Measurements from ENCODE around the gene MIOS. TPM values are rescaled to one million over a fixed set of nuclear protein-coding genes. Genes with fewer than 3 reads are reported as not detected.

Gene MIOS
- 78.3 TPM for total RNA-seq

DNA sequence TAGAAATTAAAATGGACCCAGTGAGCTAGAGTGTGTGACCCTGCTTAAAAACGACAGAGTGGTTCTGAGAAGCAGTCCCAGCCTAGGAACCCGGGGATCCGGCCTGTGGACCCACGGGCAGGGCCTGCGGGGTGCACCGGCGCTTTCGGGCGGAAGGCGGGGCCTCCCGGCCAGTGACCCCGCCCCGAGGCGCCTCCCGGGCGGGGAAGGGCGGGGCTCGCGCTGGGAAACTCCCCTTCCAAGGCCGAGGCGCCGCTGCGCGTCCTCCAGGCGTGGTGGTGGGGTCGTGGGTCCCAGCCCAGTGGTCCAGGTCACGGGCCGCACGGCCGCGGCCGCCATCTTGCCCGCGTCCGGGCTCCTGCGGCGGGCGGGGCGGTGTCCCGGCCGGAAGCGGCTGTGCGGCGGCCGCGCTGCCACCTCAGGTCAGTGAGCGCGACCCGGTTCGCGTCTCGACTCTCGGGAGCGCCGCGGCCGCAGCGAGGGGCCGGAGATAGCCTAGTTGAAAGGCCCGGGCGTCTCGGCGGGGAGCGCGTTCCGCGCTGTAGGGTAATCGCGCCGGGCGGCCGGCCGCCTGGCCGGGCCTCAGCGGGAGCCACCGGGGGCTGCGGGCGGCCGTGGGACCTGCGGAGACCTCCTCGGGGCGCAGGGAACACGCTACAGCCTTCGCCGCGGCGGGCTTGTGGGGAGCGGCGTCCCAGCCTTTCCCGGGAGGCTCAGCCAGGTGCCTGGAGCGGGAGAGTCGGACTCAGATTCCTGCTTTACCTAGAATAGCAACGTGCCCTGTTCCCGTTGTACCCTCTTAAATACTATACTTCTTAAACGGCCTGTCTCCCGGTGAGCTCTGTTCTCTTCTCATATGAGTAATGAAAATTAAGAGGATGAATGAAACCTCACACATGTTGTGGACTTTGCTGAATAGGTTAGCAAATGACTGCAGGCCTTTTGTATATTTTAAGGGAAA is at the start of gene MIOS:
Gene MIOS, plus strand, starts transcription at position 234 of the 961 bp plus-strand sequence. CDS start 5,592 bp downstream, outside the sequence.
- peak within 1 kb of the TSS; percentile 74 for H3K4me3 ChIP-seq (ENCODE audit: low read length)
- peaks cover 50% of the 10 kb centered on the region for H3K4me1 ChIP-seq (ENCODE audit: insufficient read depth, low read length)
- H3K27me3 ChIP-seq (ENCODE audit: insufficient read depth, low read length): no peaks in the 10 kb centered on the region
- H3K9me3 ChIP-seq (ENCODE audit: low read depth, low read length): no peaks in the 10 kb centered on the region

- no peaks in the 10 kb centered on the region for H3K9me3 ChIP-seq (ENCODE audit: low read depth, low read length)
- H3K27me3 ChIP-seq (ENCODE audit: insufficient read depth, low read length): no peaks in the 10 kb centered on the region
- no peaks in the 10 kb centered on the region for H3K4me1 ChIP-seq (ENCODE audit: insufficient read depth, low read length)
- no peak overlapping the region for H3K4me3 ChIP-seq (ENCODE audit: low read length)
These were observed 48.9 kb upstream of the MIOS start for GRCh38 chr7:7517754-7518153.

DNA sequence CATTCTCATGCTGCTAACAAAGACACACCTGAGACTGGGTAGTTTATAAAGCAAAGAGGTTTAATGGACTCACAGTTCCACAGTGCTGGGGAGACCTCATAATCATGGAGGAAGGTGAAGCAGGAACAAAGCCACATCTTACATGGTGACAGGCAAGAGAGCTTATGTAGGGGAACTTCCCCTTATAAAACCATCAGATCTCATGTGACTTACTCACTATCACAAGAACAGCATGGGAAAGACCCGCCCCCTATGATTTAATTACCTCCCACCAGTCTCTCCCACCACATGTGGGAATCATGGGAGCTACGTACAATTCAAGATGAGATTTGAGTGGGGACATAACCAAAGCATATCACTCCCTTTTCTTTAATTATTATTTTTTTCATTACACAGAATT is 47.6 kb upstream of the MIOS start:
- H3K9me3 ChIP-seq (ENCODE audit: low read depth, low read length): no peaks in the 10 kb centered on the region
- no peak overlapping the region for H3K4me3 ChIP-seq (ENCODE audit: low read length)
- H3K27me3 ChIP-seq (ENCODE audit: insufficient read depth, low read length): no peaks in the 10 kb centered on the region
- no peaks in the 10 kb centered on the region for H3K4me1 ChIP-seq (ENCODE audit: insufficient read depth, low read length)

DNA sequence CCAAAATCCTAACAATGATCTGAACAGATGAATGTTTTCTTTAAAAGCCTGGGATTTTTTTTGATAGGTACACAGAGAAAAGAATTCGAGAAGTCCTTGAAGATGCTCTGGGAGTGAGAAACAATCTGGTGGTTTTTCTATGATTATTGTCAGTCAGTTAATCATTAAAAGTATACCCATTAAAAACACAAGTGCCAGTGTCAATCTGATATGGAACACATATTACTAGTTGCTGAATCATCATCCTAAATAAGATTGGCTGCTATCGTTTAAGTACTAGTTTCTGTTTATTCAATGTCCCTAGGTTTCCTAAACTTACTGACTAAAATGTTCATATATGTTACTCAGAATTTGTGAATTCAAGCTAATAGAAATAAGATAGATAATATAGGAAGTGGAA is 47.2 kb upstream of the MIOS start:
- no peaks in the 10 kb centered on the region for H3K9me3 ChIP-seq (ENCODE audit: low read depth, low read length)

DNA sequence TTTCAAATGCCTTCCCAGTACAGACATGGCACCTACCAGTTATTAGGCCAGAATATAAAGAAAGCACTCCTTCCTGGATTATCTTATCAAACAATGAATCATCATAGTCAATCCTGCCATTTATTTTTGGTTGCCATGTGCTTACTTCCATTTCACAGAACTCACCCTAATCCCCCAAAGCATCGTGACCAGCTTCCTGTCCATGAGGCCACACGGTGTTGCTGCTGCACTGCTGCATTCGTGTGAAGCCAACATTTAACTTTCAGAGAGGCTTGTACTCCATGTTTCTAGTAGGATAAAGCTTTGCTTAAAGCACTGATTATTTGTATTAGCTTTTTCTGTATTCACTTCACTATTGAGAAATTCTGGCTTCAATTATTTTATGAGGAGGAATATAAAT is 45.4 kb upstream of the MIOS start:
- Histone ChIP-seq H3K4me1 (ENCODE audit: insufficient read depth, low read length) (no peaks in the 10 kb centered on the region), H3K27me3 (ENCODE audit: insufficient read depth, low read length) (no peaks in the 10 kb centered on the region), H3K4me3 (ENCODE audit: low read length) (no peak overlapping the region), H3K9me3 (ENCODE audit: low read depth, low read length) (no peaks in the 10 kb centered on the region)

More for the DNA sequence above, 47.2 kb upstream of the MIOS start:
- Histone ChIP-seq H3K27me3 (ENCODE audit: insufficient read depth, low read length) (no peaks in the 10 kb centered on the region), H3K4me3 (ENCODE audit: low read length) (no peak overlapping the region), H3K4me1 (ENCODE audit: insufficient read depth, low read length) (no peaks in the 10 kb centered on the region)

GRCh38 chr7:7522421-7522820 is 44.3 kb upstream of the MIOS start:
- H3K4me1 ChIP-seq (ENCODE audit: insufficient read depth, low read length): no peaks in the 10 kb centered on the region
- H3K9me3 ChIP-seq (ENCODE audit: low read depth, low read length): no peaks in the 10 kb centered on the region
- H3K27me3 ChIP-seq (ENCODE audit: insufficient read depth, low read length): no peaks in the 10 kb centered on the region
- H3K4me3 ChIP-seq (ENCODE audit: low read length): no peak overlapping the region

- no peaks in the 10 kb centered on the region for H3K27me3 ChIP-seq (ENCODE audit: insufficient read depth, low read length)
- H3K4me3 ChIP-seq (ENCODE audit: low read length): no peak overlapping the region
- no peaks in the 10 kb centered on the region for H3K9me3 ChIP-seq (ENCODE audit: low read depth, low read length)
- H3K4me1 ChIP-seq (ENCODE audit: insufficient read depth, low read length): no peaks in the 10 kb centered on the region
These were observed 42.6 kb upstream of the MIOS start for GRCh38 chr7:7524121-7524520.

DNA sequence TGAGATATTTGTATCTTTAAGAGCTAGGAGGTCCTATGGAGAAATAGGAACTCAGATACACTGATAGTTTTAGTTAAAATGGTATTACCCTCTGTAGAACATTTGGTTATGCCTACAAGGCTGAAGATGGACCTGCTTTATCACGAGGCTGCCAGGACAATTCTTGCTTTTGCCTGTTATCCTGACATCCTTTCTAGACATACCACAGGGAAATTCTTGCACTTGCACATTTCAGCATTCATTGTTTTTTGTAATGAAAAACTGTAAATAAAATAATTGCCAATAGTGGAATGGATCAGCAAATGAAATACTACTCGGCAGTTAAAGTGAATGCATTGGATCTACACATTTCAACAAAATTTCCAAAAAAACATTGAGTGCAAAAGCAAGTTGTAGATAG is 40.7 kb upstream of the MIOS start:
- Histone ChIP-seq H3K4me1 (ENCODE audit: insufficient read depth, low read length) (no peaks in the 10 kb centered on the region), H3K4me3 (ENCODE audit: low read length) (no peak overlapping the region), H3K27me3 (ENCODE audit: insufficient read depth, low read length) (no peaks in the 10 kb centered on the region), H3K9me3 (ENCODE audit: low read depth, low read length) (no peaks in the 10 kb centered on the region)

GRCh38 chr7:7527047-7527446 is 39.6 kb upstream of the MIOS start:
- H3K9me3 ChIP-seq (ENCODE audit: low read depth, low read length): no peaks in the 10 kb centered on the region
- no peaks in the 10 kb centered on the region for H3K27me3 ChIP-seq (ENCODE audit: insufficient read depth, low read length)
- H3K4me1 ChIP-seq (ENCODE audit: insufficient read depth, low read length): no peaks in the 10 kb centered on the region
- no peak overlapping the region for H3K4me3 ChIP-seq (ENCODE audit: low read length)

DNA sequence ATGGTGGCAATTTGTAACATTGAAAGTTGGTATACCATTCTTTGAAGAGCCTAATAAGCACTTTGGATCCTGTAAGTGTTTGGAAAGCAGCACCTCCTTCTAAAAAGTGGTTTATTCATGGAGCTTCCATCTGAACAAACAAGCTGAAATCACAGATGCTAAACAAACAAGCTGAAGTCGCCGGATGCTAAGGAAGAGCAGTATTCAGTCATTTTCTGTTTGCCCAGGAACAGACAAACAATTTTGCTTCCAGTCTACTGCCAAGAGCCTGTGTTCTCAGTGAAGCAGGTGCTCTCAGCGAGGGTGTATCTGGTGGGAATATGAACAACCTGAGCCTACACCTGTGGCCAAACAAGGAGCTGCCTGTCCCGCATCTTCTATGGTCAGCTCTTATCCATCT is 37.4 kb upstream of the MIOS start:
- no peaks in the 10 kb centered on the region for H3K27me3 ChIP-seq (ENCODE audit: insufficient read depth, low read length)
- H3K4me3 ChIP-seq (ENCODE audit: low read length): no peak overlapping the region
- no peaks in the 10 kb centered on the region for H3K4me1 ChIP-seq (ENCODE audit: insufficient read depth, low read length)
- H3K9me3 ChIP-seq (ENCODE audit: low read depth, low read length): no peaks in the 10 kb centered on the region

- no peaks in the 10 kb centered on the region for H3K9me3 ChIP-seq (ENCODE audit: low read depth, low read length)
These were observed 32.8 kb upstream of the MIOS start for GRCh38 chr7:7533831-7534430.

GRCh38 chr7:7535691-7536090 is 31.0 kb upstream of the MIOS start, which contains the start of gene COL28A1:
Gene COL28A1, minus strand, starts transcription at chr7:7535873. Its CDS starts 2,998 bp downstream, at chr7:7532875.
- H3K4me3 ChIP-seq (ENCODE audit: low read length): no peak within 1 kb of the TSS
- no peaks in the 10 kb centered on the region for H3K4me1 ChIP-seq (ENCODE audit: insufficient read depth, low read length)
- no peaks in the 10 kb centered on the region for H3K9me3 ChIP-seq (ENCODE audit: low read depth, low read length)
- H3K27me3 ChIP-seq (ENCODE audit: insufficient read depth, low read length): no peaks in the 10 kb centered on the region

More at GRCh38 chr7:7533831-7534430, 32.8 kb upstream of the MIOS start:
- Histone ChIP-seq H3K27me3 (ENCODE audit: insufficient read depth, low read length) (no peaks in the 10 kb centered on the region), H3K4me3 (ENCODE audit: low read length) (no peak overlapping the region), H3K4me1 (ENCODE audit: insufficient read depth, low read length) (no peaks in the 10 kb centered on the region)

DNA sequence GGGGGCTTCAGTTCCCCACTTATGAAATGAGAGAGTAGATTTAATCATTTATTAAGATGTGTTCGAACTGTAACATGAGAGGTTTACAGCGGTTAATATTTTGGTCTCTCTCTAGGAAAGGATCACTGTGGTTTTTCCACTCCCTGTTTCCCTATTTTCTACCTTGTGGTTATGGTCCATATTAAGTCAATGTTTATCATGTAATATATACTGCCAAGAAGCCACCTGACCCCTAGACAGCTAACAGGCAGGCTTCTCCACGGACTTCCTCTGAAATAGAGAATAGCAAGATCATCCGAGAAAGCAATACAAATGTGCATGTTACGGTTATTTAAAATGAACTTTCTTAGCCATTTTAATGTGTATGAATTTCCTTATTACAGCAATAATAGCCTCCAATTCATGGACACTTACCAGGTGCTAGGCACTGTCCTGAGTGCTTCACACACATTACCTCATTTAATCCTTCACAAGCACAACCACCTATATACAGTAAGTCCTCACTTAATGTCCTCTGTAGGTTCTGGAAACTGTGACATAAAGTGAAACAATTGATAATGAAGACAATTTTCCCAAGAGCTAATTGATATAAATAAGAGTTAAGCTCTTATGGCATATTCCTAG is 30.2 kb upstream of the MIOS start:
- no peaks in the 10 kb centered on the region for H3K4me1 ChIP-seq (ENCODE audit: insufficient read depth, low read length)
- no peak overlapping the region for H3K4me3 ChIP-seq (ENCODE audit: low read length)
- H3K27me3 ChIP-seq (ENCODE audit: insufficient read depth, low read length): no peaks in the 10 kb centered on the region
- no peaks in the 10 kb centered on the region for H3K9me3 ChIP-seq (ENCODE audit: low read depth, low read length)

DNA sequence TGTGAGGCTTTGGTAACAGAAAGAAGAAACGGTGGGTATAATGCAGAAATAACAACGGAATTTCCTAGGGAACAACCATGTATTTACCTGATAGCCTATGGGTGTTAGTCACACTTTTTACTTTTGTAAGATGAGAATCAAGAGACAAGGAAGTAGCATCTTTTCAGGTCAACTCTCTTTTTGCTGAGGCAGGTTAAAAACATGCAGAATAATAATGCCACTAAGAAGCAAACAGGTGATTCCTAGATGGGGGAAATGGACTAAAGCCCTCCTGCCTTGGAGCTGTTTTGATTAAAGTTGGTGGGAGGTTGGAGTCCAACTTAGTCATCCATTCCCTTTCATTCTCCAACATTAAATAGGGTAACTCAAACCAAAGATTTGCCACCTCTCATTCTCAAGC is 29.0 kb upstream of the MIOS start:
- Histone ChIP-seq H3K4me1 (ENCODE audit: insufficient read depth, low read length) (no peaks in the 10 kb centered on the region), H3K27me3 (ENCODE audit: insufficient read depth, low read length) (no peaks in the 10 kb centered on the region), H3K9me3 (ENCODE audit: low read depth, low read length) (no peaks in the 10 kb centered on the region), H3K4me3 (ENCODE audit: low read length) (no peak overlapping the region)

DNA sequence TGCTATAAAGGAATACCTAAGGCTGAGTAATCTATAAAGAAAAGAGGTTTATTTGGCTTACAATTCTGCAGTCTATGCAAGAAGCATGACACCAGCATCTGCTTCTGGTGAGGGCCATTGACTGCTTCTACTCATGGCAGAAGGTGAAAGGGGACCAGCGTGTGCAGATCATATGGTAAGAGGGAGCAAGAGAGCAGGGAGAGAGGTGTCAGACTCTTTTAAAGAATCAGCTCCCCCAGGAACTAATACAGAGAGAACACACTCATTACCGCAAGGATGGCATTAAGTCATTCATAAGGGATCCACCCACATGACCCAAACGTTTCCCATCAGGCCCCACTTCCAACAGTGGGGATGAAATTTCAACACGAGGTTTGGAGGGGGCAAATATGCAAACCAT is 27.5 kb upstream of the MIOS start:
- H3K27me3 ChIP-seq (ENCODE audit: insufficient read depth, low read length): no peaks in the 10 kb centered on the region
- no peaks in the 10 kb centered on the region for H3K9me3 ChIP-seq (ENCODE audit: low read depth, low read length)
- no peak overlapping the region for H3K4me3 ChIP-seq (ENCODE audit: low read length)
- H3K4me1 ChIP-seq (ENCODE audit: insufficient read depth, low read length): no peaks in the 10 kb centered on the region
